Parathyroid adenoma (tissue), 2 donors: ENCODE data around the gene MAPK8IP1.

ENCODE experiments used
- H2AFZ ChIP-seq: fragments of 300-600 bp; sonication (generic); one replicate; pipeline ENCODE4 v1.7.0; 2017; ENCODE audit warnings: antibody characterized with exemption, mild to moderate bottlenecking
- H3K27ac ChIP-seq: fragments of 300-600 bp; sonication (generic); one replicate; pipeline ENCODE4 v1.7.0; 2017
- H3K27me3 ChIP-seq: fragments of 300-600 bp; sonication (generic); one replicate; pipeline ENCODE4 v1.7.0; 2017; ENCODE audit warnings: low read length; ENCODE audit not compliant: control insufficient read depth, insufficient read depth
- H3K36me3 ChIP-seq: fragments of 300-600 bp; sonication (generic); one replicate; pipeline ENCODE4 v1.7.0; 2017; ENCODE audit warnings: low read length; ENCODE audit not compliant: control insufficient read depth, insufficient read depth
- H3K4me1 ChIP-seq: fragments of 300-600 bp; sonication (generic); one replicate; pipeline ENCODE4 v1.7.0; 2017; ENCODE audit warnings: control low read depth
- H3K4me2 ChIP-seq: fragments of 300-600 bp; sonication (generic); one replicate; pipeline ENCODE4 v1.7.0; 2017; ENCODE audit warnings: low read length
- H3K4me3 ChIP-seq: fragments of 300-600 bp; sonication (generic); one replicate; pipeline ENCODE4 v1.7.0; 2017; ENCODE audit warnings: low read depth, low read length
- H3K79me2 ChIP-seq: fragments of 300-600 bp; sonication (generic); one replicate; pipeline ENCODE4 v1.7.0; 2017; ENCODE audit warnings: control low read depth
- H3K9ac ChIP-seq: fragments of 300-600 bp; sonication (generic); one replicate; pipeline ENCODE4 v1.7.0; 2017; ENCODE audit warnings: mild to moderate bottlenecking
- H3K9me3 ChIP-seq: fragments of 300-600 bp; sonication (generic); one replicate; pipeline ENCODE4 v1.7.0; 2017; ENCODE audit warnings: low read length; ENCODE audit not compliant: control insufficient read depth
- TF ChIP-seq, protein P1 (sequence below): fragments of 300-600 bp; sonication (generic); IDR thresholded peaks from one replicate; pipeline ENCODE4 v1.7.0; 2017; ENCODE audit warnings: antibody characterized with exemption, mild to moderate bottlenecking
- donor health status: primary hyperparathyroidism.

The MAPK8IP1 gene

DNA sequence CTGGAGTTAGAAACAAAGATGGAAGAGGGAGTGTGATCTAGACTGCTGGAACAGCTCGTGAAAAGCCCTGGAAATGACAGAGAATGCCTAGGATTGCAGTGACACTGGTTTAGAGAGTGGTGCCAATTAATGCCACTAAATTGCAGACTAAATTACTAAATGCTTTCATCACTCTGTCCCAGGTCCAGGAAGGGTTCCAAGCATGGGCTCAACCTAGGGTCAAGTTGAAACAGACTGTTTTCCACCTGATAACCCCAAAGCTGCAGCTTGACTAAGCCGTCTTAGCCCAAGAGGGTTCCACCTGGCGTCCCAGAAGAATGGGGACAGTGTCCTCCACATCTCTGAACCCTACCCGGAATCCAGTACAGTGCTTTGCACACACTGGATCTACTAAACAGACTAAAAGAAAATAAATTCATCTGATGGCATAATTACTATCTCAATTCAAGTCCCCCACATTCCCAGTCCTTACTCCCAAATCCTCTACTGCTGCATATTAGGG is 39.2 kb upstream of the MAPK8IP1 start:
- Histone ChIP-seq H3K4me2 (no peak overlapping the region), H3K27me3 (no peaks in the 10 kb centered on the region), H3K4me3 (no peak overlapping the region), H3K4me1 (no peaks in the 10 kb centered on the region), H3K9me3 (no peaks in the 10 kb centered on the region), H3K9ac (no peak overlapping the region), H3K27ac (peak overlapping the region; percentile 82), H3K36me3 (no peaks in the 10 kb centered on the region), H2AFZ (peak overlapping the region; percentile 48), H3K79me2 (peaks cover 28% of the 10 kb centered on the region)
- TF ChIP-seq, protein P1, sequence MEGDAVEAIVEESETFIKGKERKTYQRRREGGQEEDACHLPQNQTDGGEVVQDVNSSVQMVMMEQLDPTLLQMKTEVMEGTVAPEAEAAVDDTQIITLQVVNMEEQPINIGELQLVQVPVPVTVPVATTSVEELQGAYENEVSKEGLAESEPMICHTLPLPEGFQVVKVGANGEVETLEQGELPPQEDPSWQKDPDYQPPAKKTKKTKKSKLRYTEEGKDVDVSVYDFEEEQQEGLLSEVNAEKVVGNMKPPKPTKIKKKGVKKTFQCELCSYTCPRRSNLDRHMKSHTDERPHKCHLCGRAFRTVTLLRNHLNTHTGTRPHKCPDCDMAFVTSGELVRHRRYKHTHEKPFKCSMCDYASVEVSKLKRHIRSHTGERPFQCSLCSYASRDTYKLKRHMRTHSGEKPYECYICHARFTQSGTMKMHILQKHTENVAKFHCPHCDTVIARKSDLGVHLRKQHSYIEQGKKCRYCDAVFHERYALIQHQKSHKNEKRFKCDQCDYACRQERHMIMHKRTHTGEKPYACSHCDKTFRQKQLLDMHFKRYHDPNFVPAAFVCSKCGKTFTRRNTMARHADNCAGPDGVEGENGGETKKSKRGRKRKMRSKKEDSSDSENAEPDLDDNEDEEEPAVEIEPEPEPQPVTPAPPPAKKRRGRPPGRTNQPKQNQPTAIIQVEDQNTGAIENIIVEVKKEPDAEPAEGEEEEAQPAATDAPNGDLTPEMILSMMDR, result no peak

DNA sequence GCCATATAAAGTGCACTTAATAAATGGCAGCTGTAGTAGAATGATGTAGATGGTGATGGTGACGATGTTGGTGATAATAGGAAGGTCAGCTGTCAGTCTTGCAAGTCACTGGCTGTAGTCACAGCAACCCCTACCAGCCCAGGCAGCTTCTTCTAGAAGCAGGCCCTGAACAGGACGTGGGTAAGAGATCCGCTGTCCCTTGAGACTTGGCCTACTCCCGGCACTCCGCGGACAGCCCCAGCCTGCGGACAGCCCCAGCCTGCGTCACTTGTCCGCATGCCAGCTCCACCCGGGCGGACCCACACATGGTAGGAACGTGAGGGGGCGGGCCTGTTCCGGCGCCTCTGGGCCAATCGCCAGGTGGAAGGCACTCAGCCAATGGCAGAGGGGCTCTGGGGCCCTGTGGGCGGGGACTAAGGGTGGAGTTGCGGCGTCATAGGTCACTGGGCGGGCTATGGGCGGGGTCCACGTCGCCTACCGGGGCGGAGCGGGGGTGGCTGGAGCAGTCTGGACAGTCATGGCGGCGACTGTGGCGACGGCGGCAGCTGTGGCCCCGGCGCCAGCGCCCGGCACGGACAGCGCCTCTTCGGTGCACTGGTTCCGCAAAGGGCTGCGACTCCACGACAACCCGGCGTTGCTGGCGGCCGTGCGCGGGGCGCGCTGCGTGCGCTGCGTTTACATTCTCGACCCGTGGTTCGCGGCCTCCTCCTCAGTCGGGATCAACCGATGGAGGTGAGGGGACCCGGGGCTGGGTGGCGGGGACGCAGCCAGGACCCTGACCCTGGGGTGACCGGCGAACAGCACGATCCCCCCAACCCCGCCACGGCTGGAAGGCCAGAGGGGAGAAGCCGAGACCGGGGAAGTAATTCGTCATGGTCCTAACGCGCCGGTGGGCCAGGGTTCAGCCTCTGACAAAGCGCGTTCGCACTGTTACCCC is 38.2 kb upstream of the MAPK8IP1 start, which contains the start of gene CRY2:
Gene CRY2, plus strand, starts transcription at position 502 of the 937 bp plus-strand sequence. Its CDS starts 16 bp downstream, at position 518.
- H3K4me3 ChIP-seq, result peak within 1 kb of the TSS; percentile 78
- H2AFZ ChIP-seq, result peak within 1 kb of the TSS; percentile 80
- no peaks in the 10 kb centered on the region for H3K9me3 ChIP-seq
- H3K4me1 ChIP-seq, result no peaks in the 10 kb centered on the region
- H3K79me2 ChIP-seq, result peaks cover 33% of the 10 kb centered on the region
- peak within 1 kb of the TSS; percentile 82 for H3K27ac ChIP-seq
- H3K27me3 ChIP-seq, result no peaks in the 10 kb centered on the region
- TF ChIP-seq, protein P1, result no peak
- H3K4me2 ChIP-seq, result peak within 1 kb of the TSS; percentile 64
- no peaks in the 10 kb centered on the region for H3K36me3 ChIP-seq
- H3K9ac ChIP-seq, result peak within 1 kb of the TSS; percentile 84

DNA sequence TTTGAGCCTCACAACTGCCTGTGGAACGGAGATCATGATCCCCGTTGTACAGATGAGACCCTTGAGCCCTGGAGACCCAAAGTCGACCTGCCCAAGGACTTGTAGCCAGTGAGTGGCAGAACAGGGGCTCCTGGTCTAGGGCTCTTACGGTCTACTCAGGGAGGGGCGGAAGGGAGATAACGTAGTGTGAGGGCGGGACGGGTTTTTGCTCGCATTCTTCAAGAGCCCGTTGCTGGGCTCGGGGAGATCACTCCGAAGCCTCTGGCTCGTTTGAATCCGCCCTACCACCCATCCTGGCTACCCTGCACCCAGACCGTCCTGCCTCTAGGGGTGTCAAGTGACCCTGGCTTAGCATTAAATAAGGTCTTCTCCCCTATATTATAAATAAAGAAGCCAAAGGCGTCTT is 37.5 kb upstream of the MAPK8IP1 start:
- H3K9ac ChIP-seq, result peak overlapping the region; percentile 84
- TF ChIP-seq, protein P1, result no peak
- no peaks in the 10 kb centered on the region for H3K36me3 ChIP-seq
- no peaks in the 10 kb centered on the region for H3K9me3 ChIP-seq
- H3K27ac ChIP-seq, result peak overlapping the region; percentile 82
- peaks cover 37% of the 10 kb centered on the region for H3K79me2 ChIP-seq
- H2AFZ ChIP-seq, result peak overlapping the region; percentile 80
- peak overlapping the region; percentile 78 for H3K4me3 ChIP-seq
- H3K4me1 ChIP-seq, result no peaks in the 10 kb centered on the region
- H3K27me3 ChIP-seq, result no peaks in the 10 kb centered on the region
- peak overlapping the region; percentile 64 for H3K4me2 ChIP-seq

DNA sequence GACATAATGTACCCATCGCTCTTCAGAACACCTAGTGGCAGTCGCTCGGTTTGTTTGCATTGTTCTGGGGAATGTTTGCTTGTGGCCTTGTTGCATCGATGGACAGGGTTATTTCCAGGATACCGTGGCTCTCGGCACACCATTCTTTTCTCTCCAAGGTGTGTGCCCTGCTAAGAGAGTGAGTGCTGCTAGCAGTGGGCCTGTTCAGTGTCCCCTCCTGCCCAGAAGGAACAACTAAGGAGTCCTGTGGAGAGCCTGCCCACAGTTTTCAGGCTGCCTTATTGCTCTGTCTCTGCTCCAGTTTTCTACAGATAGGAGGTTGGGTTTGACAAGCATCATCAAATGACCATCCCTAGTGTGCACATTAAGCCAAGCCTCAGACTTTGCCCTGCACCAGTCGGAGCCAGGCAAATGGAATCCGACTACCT is 36.8 kb upstream of the MAPK8IP1 start:
- H3K4me2 ChIP-seq, result peak overlapping the region; percentile 64
- peak overlapping the region; percentile 78 for H3K4me3 ChIP-seq
- peak overlapping the region; percentile 82 for H3K27ac ChIP-seq
- peaks cover 40% of the 10 kb centered on the region for H3K79me2 ChIP-seq
- no peaks in the 10 kb centered on the region for H3K9me3 ChIP-seq
- H3K9ac ChIP-seq, result no peak overlapping the region
- H3K27me3 ChIP-seq, result no peaks in the 10 kb centered on the region
- no peaks in the 10 kb centered on the region for H3K4me1 ChIP-seq
- TF ChIP-seq, protein P1, result no peak
- H2AFZ ChIP-seq, result no peak overlapping the region
- H3K36me3 ChIP-seq, result no peaks in the 10 kb centered on the region
